LNCaP clone FGC (cell line): ENCODE data around the gene SORBS1.

ENCODE experiments used
- DNase-seq: peaks from one replicate; pipeline ENCODE4 v3.0.0-alpha.2; 2011; ENCODE audit warnings: low read depth
- H3K4me3 ChIP-seq: 2 replicates; pipeline ENCODE4 v1.5.1; 2011; ENCODE audit warnings: mild to moderate bottlenecking, low read depth, low read length, control low read depth
- TF ChIP-seq, protein P1 (sequence below): IDR thresholded peaks from 2 replicates; pipeline ENCODE4 v1.5.1; 2012; ENCODE audit warnings: mild to moderate bottlenecking; ENCODE audit not compliant: control insufficient read depth, insufficient read depth; ENCODE audit errors: extremely low read depth

Gene SORBS1

DNA sequence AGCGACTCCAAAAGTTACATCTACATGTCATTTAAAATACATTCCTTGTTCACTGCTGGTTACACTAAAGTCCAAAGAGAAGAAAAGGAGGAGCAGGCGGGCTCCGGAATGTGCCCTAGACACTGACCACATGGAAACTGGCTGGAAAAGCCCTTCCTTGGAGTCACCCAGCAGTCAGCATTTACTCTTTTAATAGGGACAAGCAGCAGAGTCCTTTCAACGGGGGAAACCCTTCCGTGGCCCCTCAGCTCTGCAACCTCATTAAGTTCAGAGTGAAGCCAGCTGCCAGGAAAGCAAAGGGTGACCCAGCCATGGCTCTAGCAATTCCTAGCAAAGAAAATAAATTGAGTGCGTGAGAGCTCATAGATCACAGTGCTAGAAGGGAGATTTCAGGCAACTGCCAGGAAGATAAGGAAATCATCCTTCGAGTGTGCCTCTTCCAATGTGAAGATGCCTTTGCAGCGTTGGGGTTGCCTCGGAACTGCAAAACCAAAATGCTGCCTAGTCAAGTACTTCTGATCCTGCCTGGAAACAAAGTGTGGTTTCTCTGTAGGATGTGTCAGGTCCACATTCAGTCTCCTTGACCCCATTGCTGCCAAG lies 101.6 kb downstream of the SORBS1 start:
- DNase-seq, result no peak
- TF ChIP-seq, protein P1, sequence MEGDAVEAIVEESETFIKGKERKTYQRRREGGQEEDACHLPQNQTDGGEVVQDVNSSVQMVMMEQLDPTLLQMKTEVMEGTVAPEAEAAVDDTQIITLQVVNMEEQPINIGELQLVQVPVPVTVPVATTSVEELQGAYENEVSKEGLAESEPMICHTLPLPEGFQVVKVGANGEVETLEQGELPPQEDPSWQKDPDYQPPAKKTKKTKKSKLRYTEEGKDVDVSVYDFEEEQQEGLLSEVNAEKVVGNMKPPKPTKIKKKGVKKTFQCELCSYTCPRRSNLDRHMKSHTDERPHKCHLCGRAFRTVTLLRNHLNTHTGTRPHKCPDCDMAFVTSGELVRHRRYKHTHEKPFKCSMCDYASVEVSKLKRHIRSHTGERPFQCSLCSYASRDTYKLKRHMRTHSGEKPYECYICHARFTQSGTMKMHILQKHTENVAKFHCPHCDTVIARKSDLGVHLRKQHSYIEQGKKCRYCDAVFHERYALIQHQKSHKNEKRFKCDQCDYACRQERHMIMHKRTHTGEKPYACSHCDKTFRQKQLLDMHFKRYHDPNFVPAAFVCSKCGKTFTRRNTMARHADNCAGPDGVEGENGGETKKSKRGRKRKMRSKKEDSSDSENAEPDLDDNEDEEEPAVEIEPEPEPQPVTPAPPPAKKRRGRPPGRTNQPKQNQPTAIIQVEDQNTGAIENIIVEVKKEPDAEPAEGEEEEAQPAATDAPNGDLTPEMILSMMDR, result no peak
- H3K4me3 ChIP-seq, result no peak overlapping the region

DNA sequence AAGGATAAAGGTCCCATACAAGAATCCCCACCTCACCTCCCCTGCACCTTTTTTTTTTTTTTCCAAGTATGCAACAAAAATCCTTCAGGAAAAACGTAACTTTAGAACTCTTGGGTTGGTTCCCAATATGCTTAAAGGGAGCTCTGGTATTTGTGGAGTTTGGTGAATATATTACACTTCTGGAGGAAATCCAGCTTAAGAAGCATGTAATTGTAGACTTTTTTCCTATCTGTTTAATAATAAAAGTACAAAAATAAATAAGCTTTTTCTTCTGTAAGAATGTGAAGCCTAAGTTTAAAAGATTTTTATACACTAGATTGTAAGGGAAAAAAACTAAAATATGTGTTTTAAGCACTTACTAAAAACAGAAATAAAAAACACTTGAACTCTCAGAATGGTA lies 102.3 kb downstream of the SORBS1 start:
- TF ChIP-seq, protein P1, result no peak

DNA sequence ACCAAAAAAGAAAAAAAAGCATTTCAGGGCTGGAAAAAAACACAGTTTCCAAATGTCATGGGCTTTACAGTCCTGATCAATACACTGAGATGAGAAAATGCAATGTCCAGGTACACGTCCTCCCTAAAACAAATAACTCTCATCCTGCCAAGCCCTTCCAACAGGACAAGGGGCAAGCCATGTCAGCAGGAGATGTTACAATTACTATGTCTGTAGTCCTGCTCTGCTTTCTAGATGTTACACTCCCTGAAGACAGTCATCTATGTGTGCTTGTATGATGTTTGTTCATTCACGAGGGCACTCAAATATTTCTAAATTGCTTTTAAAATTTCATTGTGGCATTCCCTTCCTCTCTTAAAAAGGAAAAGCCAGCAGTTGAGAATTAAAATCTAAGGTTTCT lies 103.2 kb downstream of the SORBS1 start:
- DNase-seq, result no peak
- H3K4me3 ChIP-seq, result no peak overlapping the region
- TF ChIP-seq, protein P1, result no peak

More for the DNA sequence above, 102.3 kb downstream of the SORBS1 start:
- no peak for DNase-seq
- no peak overlapping the region for H3K4me3 ChIP-seq

DNA sequence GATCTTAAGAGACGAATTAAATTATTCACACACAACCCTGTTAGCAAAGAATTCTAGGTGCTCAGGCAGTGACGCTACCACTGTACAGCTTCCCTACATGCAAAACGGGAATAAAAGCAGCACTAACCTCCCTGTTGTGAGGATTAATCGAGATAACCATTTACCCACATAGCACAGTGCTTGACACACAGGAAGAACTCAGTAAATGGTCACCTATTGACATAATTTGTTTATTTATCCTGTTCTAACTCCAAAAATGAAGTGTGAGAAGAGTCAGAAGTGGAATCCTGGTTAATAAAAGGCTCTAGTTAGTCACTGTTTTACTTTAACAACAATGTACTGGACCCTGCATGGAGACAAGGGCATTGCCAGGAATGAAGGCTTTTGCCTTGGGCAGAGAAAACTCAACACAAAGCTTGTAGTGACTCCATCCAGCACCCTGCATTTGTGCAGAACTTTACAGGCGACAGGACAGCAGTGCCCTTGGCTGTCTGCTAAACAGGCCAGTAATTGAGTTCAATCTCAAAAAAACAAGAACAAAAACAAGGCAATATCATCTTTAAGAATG lies 103.8 kb downstream of the SORBS1 start:
- DNase-seq, result no peak
- TF ChIP-seq, protein P1, result no peak
- no peak overlapping the region for H3K4me3 ChIP-seq

DNA sequence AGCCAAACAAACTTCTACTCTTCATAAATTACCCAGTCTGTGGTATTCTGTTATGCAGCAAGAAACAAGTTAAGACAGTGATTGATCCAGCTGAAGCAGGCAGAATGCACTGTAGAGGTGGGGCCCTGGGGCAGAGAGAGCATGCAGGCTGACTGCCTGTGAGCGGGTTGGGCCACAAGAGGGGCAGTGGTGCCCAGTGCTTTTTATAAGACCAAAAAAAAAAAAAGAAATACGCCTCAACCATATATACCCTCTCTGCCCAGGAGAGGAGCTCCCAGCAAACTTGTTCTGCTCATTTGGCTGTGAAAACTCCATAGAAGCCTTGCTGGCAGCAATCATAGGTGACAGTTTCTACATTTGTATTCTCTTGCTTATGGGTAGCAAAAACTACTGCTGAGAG lies 104.7 kb downstream of the SORBS1 start:
- TF ChIP-seq, protein P1, result no peak
- no peak for DNase-seq
- no peak overlapping the region for H3K4me3 ChIP-seq

DNA sequence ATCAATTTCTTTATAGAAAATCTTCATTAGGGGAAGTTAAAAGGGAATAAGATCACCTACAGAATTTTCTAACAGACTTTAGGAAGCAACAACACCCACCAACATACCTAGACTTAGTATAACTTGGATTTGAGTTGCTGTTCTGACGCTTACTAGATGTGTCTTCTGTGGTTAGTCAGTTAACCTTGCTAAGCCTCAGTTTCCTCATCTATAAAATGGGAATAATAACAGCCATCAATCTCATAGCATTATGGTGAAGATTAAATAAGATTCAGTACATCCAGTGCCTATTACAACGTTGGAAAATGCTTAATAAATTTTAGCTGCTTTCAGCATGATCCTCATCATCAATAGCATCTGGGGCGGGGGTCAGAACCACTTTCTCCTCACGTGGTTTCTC lies 106.2 kb downstream of the SORBS1 start:
- TF ChIP-seq, protein P1, result no peak

DNA sequence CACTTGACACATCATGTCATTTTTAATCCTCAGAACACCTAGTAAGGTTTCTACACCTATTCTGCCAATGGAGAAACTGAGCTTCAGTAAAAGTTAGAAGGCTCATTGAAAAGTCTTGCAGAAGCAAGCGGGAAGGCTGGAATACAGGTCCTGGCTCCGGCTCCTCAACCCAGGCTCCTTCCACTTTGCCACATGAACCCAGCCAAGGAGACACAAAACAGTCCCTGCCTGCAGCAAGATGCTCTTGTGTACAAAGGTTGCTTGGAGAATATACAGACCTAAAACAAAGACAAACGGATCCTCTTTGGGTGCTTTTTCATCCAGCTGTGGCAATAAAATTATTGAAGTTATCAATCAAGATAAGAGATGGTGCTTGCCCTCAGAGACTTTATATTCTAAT lies 106.8 kb downstream of the SORBS1 start:
- no peak for DNase-seq
- TF ChIP-seq, protein P1, result no peak
- no peak overlapping the region for H3K4me3 ChIP-seq

More for the DNA sequence above, 106.2 kb downstream of the SORBS1 start:
- no peak for DNase-seq
- no peak overlapping the region for H3K4me3 ChIP-seq
